ENCODE measurements around the gene ARPC5.
"Not testable (repeated sequence)": the region's sequence is repeated elsewhere in the genome, so short reads cannot be mapped to it uniquely, and the experiment has no call there.

Gene ARPC5

DNA sequence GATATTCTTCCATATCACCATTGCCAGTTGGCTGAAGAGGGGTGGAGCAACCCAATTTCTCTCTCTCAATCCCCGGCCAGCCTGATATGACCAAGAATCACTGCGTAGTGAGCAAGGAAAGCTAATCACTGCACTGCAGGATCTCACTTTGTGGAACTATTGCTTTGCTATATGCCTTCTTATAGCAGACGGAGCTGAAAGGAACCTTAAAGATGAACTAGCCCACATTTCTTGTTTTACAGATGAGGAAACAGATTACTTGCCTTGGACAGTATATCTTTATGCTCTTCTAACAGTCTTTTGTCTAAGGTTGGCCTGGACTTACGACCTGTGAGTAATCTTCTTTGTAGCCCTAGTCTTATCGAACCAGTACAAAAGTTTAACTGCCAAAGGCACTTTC, 9.9 kb upstream of the ARPC5 start:
- no peak for DNase-seq

DNA sequence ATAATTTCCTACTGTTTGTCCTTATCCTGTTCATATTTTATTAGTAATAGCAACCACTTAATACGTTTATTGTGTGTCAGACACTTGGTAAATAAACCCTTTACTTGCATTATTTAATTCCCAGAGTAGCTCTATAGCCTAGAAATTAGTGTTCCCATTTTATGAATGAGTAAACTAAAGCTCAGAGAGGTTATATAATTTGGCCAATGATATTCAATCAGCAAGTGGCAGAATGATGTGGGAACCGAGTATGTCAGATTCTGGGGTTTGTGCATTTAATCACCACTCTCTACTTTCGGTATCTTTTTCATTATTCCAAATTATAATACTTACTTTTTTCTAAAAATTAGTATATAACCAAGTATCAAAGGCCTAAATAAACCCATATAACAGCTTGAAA, 6.6 kb upstream of the ARPC5 start:
- DNase-seq = no peak

DNA sequence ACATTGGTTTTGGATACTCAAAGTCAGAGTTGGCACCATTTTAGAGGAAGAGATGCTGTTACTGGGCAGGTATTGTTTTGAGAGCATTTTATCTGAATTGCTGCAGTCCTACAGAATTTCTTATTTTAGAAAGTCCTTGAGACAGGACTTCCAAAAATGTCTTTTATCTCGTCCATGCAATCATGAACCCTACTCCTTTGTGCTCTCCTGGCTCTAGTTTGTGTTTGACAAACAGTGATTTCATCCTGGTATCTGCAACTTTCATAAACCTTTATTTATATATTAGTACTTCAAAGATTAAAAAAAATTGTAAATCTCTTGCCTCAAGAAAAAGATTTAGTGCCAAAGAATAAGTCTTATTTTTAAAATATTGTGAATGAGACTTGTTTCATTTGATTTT, 4.6 kb upstream of the ARPC5 start:
- no peak for DNase-seq

DNA sequence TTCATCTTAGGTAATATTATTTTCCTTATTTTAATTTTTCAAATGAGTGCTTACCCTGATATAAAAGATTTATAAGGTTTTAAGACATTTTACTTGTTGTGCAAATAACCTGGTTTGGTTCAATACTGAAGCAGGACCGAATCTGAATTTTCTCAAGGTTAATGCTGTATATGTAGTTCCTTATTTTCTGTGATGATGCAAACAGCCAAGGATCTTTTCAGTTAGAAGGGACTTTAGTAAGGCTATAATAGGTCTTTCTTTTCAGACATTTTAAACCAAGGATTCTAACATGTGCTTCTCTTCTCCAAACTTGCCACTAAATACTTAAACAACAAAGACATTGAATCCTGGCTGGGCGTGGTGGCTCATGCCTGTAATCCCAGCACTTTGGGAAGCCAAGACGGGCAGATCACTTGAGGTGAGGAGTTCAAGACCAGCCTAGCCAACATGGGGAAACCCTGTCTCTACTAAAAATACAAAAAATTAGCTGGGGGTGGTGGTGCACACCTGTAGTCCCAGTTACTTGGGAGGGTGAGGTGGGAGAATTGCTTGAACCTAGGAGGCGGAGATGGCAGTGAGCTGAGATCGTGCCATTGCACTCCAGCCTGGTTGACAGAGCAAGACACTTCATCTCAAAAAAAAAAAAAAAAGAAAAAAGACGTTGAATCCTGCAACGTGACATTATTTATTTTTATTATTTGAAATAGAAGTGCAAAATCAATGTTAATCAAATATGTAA, 3.2 kb upstream of the ARPC5 start:
- no peak for DNase-seq

DNA sequence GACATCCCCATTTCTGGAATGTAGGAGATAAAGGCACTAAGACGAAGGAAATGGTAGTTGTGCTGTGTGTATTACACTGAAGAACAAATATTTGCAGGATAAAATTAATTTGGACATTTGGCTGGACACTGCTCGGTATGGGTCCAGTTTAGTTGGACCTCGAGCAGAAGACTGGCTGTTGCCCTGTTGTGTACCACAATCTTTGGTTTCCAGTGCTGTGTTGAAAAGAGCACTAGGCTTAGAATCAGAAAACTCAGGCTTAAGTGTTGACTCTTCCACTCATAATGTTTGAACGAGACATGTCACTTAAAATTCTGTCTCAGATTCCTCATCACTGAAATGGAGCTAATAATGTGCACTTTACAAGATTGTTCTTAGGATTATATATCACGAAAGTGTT, 1.2 kb upstream of the ARPC5 start:
- no peak for DNase-seq

DNA sequence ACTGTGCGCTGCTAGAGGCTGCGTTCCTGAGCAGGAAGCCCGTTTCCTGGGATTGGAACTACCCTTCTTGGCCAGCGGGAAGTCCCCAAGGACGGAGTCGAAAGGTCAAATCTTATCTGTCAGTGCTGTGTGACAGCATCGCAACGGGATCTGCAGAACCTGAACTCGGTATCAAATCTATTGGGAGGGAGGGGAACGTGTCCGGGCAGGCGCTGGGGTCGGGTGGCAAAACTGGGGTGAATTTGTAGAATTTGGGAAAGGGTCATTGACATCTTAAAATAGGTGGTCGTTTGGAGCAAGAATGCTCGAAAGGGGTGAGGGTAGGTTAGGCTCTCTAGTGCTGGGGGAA, 725 bp upstream of the ARPC5 start:
- no peak for DNase-seq

DNA sequence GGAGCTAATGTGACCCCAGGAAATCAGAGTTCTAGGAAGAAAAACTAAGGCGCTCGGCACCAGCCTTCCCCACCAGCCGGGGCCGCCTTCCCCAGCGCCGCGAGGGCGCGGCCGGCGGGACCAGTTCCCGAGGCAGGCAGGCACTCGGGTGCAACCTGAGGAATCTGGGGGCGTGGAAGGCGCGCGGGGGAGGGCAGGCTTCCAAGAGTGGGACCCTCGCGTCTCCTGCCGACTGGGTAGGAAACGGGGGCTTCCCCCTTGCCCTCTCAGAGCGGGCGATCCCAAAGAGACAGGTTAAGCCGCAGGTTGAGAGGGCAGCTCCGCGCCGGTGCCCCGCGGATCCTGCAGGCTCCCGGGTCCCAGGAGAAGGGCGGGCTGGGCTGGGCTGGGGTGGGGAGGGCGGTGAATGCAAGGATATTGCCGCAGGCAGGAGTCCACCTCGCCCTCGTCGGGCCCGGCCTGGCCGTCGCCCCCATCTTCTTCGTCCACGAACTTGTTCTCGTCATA, 431 bp downstream of the ARPC5 start:
- DNase-seq = no peak

DNA sequence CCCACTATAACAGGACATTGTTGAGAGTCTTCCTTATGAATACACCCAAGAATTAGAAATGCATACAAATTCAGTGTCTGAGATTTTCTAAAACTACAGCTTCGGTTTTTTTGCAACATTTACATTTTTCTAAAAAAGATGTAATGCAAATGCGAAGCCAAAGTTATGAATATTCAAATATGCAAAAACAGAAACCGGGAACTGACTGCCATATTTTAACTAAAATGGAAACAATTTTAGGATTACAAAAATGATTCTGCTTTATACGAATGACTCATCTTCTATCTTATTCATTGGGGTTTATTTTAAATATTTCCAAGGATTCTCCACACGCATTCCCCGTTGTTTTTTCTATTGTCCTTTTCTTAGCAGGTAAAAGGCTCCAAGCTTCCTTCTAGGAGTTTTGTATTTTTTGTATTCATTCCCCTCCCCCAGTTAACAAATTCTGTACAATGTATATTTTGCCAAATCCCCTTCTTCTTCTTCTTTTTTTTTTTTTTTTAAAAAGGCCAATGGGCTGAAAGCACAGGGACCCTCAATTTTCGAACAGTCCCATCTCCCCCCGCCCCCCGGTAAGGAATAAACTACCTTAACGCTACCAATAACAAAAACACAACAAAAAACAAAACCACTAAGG, 1.0 kb downstream of the ARPC5 start:
- no peak for DNase-seq

DNA sequence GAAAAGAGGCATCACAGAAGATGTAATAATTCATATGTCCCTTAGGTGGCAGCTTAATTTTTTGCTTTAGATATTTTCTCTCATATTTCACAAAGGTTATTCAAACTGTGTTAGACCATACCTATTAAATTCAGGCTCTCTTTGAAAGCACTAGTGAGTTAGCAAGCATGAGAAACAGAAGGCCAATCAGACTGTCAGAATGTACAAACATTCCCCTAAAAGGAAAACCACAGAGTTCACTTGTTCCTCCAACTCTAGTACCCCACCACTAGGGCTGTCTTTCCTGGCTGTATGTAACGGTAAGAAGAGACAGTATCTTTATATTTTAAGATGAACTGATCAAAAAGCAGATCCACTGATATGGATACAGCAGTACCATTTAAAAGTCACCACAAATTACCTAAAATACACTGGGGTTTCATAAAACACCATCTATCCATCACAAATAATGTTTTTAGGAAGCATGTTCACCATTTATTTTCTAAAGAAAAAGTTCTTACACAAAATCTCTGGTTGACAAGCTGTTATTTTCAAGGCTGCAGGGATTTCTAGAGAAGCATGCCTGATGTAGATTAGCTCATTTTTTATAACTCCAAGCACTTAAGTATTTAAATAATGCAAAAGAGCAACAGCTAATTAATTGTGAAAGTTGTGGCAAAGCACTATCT, 1.8 kb downstream of the ARPC5 start:
- no peak for DNase-seq

DNA sequence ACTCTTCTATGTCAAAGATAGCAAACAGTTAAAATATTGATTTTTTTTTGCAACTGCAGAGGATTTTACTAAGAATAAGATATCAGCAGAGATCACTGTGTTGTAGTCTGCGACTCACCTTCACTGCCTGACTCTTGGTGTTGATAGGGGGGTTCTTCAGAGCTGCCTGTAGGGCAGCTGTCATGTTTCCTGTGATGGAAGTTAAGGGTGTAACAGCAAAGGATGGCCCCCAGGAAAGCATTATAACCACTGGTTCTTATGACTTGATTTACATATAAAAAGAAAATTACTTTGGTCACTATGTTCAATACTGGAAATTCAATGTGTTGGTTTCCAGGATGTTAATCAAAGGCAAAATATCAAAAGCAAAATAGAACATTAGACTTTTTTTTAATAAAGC, 2.6 kb downstream of the ARPC5 start:
- DNase-seq = no peak

DNA sequence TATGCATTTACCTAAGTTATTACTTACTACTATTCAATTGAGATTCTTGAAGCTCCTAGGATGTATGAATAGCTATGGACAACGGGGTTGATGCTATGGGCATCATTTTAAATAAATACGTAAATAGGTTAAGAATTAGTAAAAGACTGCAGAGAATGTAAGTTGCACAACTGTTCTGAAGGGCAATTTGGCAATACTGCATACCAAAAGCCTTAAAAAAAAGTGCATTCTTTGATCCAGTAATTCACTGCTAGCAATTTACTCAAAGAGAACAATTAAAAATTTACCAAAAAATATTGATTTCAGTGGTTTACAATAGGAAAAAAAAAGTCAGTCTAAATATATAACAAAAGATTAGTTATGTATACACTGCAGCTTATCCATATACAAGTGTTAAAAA, 3.5 kb downstream of the ARPC5 start:
- DNase-seq = no peak

DNA sequence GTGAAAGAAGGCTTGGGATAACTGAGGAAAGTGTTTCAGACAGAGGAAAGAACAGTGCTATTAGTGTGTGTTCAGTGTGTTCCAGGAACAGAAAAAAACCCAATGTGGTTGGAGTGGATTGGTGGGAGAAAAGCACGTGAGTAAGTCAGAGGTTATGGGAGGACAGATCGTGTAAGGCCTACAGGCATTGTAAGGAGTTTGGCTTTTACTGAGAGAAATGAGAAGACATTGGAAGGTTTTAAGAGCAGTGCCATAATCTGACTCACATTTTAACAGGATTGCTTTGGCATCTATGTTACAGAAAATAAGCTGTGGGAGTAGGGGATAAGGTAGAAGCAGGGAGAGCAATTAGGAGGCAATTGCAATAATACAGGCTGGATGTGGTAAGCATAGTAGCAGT, 4.8 kb downstream of the ARPC5 start:
- no peak for DNase-seq

DNA sequence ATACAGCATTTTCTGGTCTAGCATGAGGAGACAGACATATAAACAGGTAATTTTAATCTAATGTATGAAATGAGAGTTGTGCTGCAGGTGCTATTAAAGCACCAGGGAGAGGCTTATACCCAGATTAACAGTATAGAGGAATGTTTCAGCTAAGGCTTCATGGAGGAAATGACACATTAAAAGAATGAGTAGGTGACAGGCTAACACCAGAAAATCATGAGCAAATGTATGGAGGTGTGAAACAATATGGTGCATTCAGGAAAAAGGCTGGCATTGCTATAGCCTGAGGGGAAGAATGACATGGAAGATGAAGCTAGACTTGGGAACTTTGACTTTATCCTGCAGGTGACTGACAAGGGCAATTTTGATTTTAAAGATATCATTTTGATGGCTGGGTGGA, 7.0 kb downstream of the ARPC5 start:
- no peak for DNase-seq

DNA sequence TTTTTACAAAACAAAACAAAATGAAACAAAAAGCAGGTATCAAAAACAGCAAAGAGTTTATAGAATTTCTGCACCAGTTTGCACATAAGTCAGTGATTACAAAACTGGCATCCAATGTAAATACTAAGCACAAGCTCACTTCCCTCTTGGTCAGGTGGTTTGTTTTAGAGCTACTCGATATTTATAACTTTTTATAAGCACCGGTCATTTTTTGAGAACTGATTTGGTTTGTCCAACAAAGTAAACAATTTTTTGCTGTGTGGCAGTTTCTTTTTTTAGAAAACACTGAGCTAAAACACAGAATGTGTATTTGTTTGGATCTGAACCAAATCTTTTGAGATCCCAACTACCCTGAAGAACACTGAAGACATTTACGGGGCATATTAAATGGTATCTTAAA, 9.3 kb downstream of the ARPC5 start:
- DNase-seq = not testable (repeated sequence)

DNA sequence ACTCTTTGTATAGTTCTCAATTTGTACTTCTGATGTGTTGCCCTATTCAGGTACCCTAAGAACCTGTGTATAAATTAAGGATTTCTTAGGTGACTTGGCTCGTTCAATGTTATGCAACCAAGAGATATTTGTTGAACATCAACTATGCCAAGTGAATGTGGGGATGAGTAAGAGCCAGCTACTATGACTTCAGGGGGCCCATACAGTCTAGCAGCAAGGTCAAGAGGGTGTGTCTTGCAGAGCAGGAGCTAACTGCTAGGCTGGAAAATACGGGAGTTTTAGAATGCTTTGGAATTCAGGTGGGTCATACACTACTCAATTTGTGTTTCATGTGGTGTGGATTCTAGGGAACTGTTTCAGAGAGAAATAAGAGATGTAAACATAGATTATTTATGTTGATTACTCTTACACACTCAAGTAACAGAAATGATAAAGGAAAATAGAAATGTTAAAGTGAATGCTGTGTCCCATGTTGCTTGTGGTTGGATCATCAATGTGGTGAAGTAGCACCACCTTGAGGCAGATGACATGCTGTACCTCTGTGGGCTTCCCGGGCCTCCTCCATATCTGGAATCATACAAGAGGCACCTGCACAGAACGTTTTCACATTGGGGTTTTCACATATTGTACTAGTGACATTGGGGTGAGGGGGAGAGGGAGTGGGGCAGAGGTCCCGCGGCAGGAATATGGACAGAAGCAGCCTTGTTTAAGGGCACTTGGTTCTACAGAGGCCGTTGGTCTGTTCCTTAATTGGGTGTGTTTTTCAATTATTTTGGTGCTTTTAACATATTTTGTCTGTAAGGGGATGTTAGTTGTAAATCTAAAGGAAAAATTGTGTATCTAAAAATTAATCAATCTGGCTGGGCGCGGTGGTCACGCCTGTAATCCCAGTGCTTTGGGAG, 12.4 kb downstream of the ARPC5 start:
- peak; percentile 34 for DNase-seq

DNA sequence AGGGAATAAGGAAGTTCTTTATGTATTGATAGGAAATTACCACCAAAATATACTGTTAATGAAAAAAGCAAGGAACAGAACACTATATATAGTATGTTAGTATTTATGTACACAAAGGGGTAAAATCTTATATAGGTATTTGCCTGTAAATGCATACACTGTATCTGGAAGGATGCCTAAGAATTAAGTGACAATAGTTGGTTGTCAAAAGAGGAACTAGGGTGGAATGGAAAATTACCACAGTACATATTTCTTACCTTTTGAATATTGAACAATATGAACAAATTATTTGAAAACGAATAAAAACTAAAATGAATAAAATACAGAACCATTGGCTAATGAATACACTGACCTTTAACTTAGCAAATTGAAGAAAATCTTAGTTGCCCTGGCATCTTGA, 13.6 kb downstream of the ARPC5 start:
- no peak for DNase-seq

DNA sequence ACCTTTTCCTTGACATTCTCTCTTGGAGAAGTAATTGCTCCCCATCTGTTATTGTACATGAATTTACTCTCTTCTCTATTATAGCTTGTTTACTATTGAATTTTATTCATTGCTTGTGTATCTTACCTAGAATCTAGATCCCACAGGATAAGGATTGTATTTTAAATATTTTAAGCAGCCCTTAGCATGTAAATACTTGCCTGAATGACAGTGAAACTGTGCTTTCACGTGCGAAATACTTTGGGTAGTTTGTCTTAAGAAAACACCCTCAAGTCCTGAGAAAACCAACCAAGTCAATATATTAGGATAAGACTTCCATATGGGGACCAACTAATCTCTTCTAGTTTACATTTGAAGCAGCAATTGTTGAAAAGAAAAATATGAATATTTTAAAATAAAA, 15.3 kb downstream of the ARPC5 start:
- DNase-seq = no peak

DNA sequence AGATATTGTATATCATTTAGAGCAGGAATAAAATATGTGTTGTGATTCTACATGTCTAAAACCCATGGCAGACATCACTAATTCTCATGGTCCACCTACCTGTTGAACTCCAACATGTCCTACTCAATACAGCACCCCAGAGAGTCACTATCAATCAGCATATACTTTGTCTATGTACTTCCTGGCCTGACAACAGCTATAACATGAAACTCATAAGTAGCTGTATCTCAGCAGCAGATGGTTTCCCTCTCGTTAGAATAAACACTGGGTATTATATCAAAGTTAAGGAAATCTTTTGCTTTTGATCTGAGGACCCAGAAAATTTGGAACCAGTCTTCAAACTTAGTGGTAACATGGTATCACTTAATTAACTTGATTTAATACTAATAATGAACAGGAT, 15.8 kb downstream of the ARPC5 start:
- no peak for DNase-seq

DNA sequence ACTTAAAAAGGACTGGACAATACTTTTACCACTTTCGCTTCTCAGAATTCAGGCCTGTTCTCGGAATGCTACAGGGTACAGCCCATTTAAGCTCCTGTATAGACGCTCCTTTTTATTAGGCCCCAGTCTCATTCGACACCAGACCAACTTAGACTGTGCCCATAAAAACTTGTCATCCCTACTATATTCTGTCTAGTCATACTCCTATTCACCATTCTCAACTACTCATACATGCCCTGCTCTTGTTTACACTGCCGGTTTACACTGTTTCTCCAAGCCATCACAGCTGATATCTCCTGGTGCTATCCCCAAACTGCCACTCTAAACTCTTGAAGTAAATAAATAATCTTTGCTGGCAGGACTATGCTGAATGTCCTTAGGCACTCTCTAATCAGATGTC, 17.4 kb downstream of the ARPC5 start:
- not testable (repeated sequence) for DNase-seq

DNA sequence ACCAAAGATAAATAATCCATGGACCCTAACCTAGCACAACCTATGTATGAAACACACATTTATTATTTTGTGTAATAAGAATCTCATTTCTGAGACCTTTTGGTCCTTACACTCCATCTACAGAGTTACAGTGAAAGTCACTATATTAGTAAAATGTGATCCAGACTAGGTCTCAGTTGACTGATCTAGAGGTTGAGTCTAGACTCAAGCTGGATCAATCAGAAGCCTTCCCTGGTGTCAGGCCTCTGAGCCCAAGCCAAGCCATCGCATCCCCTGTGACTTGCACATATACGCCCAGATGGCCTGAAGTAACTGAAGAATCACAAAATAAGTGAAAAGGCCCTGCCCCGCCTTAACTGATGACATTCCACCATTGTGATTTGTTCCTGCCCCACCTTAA, 22.6 kb downstream of the ARPC5 start:
- DNase-seq = not testable (repeated sequence)

DNA sequence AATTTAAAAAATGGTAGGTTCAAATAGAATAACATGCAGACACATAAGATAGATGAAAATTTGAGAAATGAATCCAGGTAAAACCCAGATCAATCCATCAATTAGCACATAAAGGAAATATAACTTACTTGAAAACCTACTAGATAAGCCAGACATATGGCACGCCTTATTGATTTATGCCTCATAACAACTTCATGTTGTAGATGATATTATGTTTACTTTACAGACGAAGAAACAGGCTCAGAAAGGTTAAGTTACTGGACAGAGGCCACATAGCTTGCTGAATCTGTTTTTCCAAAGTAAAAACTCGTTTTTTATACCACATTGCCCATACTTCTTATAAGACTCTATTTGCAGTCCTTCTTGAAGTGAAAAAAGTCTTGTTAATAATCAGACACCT, 23.2 kb downstream of the ARPC5 start:
- DNase-seq = no peak

DNA sequence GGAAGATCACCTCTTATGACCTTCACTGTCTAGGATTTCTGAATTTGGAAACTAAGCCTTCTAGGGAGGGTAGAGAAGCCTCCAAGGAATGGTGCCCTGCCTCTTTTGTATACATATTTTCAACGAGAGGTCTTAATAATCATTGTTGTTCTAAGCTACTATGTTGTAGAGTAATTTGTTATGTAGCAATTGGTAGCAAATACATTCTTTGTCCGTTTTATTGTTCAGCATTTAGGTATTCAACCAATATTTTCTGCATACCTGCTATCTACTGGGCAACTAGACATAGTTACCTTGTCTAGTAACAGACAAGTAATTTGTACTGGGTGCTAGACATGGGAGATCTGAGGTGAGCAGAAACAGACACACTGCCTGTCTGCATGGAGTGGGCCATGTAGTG, 24.6 kb downstream of the ARPC5 start:
- no peak for DNase-seq

DNA sequence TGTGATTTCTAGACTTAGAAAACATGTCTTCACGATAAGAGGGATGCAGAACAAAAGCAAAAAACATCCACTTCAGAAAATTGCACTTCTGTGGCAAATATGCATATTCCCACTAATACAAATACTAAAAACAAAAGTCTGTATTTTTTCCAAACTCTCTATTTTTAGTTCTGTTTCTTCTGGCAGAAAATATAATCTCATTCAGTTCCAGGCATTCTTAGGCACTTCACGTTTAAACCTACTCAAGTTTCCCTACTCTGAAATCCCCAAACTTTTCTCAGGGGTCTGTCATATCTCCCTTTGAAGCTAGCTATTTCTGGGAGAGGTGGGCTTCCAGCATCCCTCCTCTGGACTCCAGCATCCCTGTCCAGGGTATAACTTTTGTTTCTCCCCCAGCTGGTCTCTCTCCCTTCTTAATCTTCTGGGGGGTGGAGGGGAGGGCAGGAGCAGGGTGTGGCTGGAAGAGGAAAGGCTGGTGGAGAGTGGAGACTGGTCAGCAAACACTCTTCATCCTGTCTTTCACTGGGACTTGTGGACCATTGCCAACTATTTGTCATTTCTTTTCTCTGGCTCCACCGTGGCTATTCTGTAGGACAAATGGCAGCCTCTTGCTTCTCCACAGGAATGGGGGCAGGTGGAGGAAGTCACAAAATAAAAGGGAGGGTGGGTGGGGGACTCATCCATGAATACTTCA, 25.7 kb downstream of the ARPC5 start:
- DNase-seq = no peak
